Activated T-cell treated with anti-CD3 and anti-CD28 coated beads for 24 hours (primary cell): ENCODE measurements around the gene TRIM7.

Experiments used
- DNase-seq: peaks from one replicate; pipeline ENCODE4 v3.0.0-alpha.2; 2020; ENCODE audit warnings: low read depth

TRIM7 gene

GRCh38 chr5:181171782-181172181 lies 33.2 kb downstream of the TRIM7 start:
- DNase-seq: no peak

- DNase-seq: no peak
These were observed 34.0 kb downstream of the TRIM7 start for GRCh38 chr5:181170996-181171395.

- no peak for DNase-seq
These were observed 34.7 kb downstream of the TRIM7 start for GRCh38 chr5:181170237-181170825.

- peak; percentile 90 for DNase-seq
These were observed 35.3 kb downstream of the TRIM7 start for GRCh38 chr5:181169459-181170236.

GRCh38 chr5:181168595-181169118 lies 36.3 kb downstream of the TRIM7 start:
- DNase-seq: no peak

GRCh38 chr5:181167814-181168488 lies 37.0 kb downstream of the TRIM7 start:
- no peak for DNase-seq

- no peak for DNase-seq
These were observed 37.9 kb downstream of the TRIM7 start for GRCh38 chr5:181166812-181167733.

GRCh38 chr5:181164076-181164952 lies 40.7 kb downstream of the TRIM7 start:
- DNase-seq: no peak

- no peak for DNase-seq
These were observed 41.4 kb downstream of the TRIM7 start for GRCh38 chr5:181163487-181164075.

GRCh38 chr5:181161534-181162175 lies 43.3 kb downstream of the TRIM7 start:
- DNase-seq: no peak

GRCh38 chr5:181160755-181161533 lies 44.1 kb downstream of the TRIM7 start:
- DNase-seq: peak; percentile 43

GRCh38 chr5:181160152-181160754 lies 44.7 kb downstream of the TRIM7 start:
- DNase-seq: peak; percentile 76

- peak; percentile 87 for DNase-seq
These were observed 45.5 kb downstream of the TRIM7 start for GRCh38 chr5:181159286-181160151.

- DNase-seq: no peak
These were observed 46.1 kb downstream of the TRIM7 start for GRCh38 chr5:181158869-181159268.

GRCh38 chr5:181156758-181157157 lies 48.2 kb downstream of the TRIM7 start:
- no peak for DNase-seq

- no peak for DNase-seq
These were observed 51.2 kb downstream of the TRIM7 start for GRCh38 chr5:181153814-181154213.

GRCh38 chr5:181152406-181152805 lies 52.6 kb downstream of the TRIM7 start:
- no peak for DNase-seq

GRCh38 chr5:181151146-181151545 lies 53.9 kb downstream of the TRIM7 start:
- no peak for DNase-seq
